IMR-90 (cell line): ENCODE results near the gene NLRP14. TPM values are rescaled to one million over a fixed set of nuclear protein-coding genes. Genes with fewer than 3 reads are reported as not detected.

Experiments
- ATAC-seq: fragments of 200-7000 bp; cut with Tn5 transposase; 2 replicates; pipeline ENCODE4 v1.9.1; 2020; ENCODE audit warnings: low read depth, mild to moderate bottlenecking, moderate library complexity
- BruUV-seq: library from RNA; stranded (reverse); fragments of 400-500 nt; replicated peaks from 2 replicates; lab custom pipeline; 2021; lab: Mats Ljungman, UMichigan
- CTCF ChIA-PET: fragments of 300-600 bp; formaldehyde crosslinking; extraction: SDS; loops from one replicate; lab custom pipeline; 2021; ENCODE audit warnings: antibody characterized with exemption; lab: Yijun Ruan, JAX
- POLR2A ChIA-PET: fragments of 300-600 bp; sonication (Branson Sonifier 250); formaldehyde crosslinking; loops from one replicate; lab custom pipeline; 2022; ENCODE audit warnings: antibody characterized with exemption; ENCODE audit not compliant: unreplicated experiment; lab: Charles Lee
- DNase-seq: peaks from one replicate; pipeline ENCODE4 v3.0.0; 2013
- H2AFZ ChIP-seq: replicated peaks from 2 replicates; pipeline ENCODE3; 2013; ENCODE audit warnings: low read length, mild to moderate bottlenecking; ENCODE audit not compliant: poor library complexity
- H2AK5ac ChIP-seq: 2 replicates; pipeline ENCODE4 v1.6.1; 2013; ENCODE audit warnings: low read depth, low read length, inconsistent platforms
- H2AK9ac ChIP-seq: replicated peaks from 2 replicates; pipeline ENCODE3; 2013; ENCODE audit warnings: mild to moderate bottlenecking, low read depth, low read length, moderate library complexity; ENCODE audit not compliant: poor library complexity
- H2BK120ac ChIP-seq: 2 replicates; pipeline ENCODE4 v1.6.1; 2013; ENCODE audit warnings: low read depth, low read length, inconsistent platforms
- H2BK15ac ChIP-seq: 3 replicates; pipeline ENCODE4 v1.6.1; 2013; ENCODE audit warnings: low read depth, low read length, inconsistent platforms
- H2BK20ac ChIP-seq: 2 replicates; pipeline ENCODE4 v1.6.1; 2013; ENCODE audit warnings: low read depth, mild to moderate bottlenecking, inconsistent platforms, low read length, moderate library complexity
- H2BK5ac ChIP-seq: 2 replicates; pipeline ENCODE4 v1.6.1; 2013; ENCODE audit warnings: mild to moderate bottlenecking, low read depth, low read length, inconsistent platforms; ENCODE audit not compliant: poor library complexity, severe bottlenecking
- H3K14ac ChIP-seq: replicated peaks from 2 replicates; pipeline ENCODE4 v1.6.1; 2013; ENCODE audit warnings: low read depth, low read length, inconsistent platforms
- H3K18ac ChIP-seq: 2 replicates; pipeline ENCODE4 v1.6.1; 2013; ENCODE audit warnings: low read depth, low read length, control low read depth
- H3K23ac ChIP-seq: 2 replicates; pipeline ENCODE4 v1.6.1; 2013; ENCODE audit warnings: low read depth, low read length, inconsistent platforms
- H3K27ac ChIP-seq: 2 replicates; pipeline ENCODE4 v1.5.1; 2013; ENCODE audit warnings: mild to moderate bottlenecking, control low read depth, low read length; ENCODE audit not compliant: insufficient read depth
- H3K27me3 ChIP-seq: 2 replicates; pipeline ENCODE4 v1.6.1; 2013; ENCODE audit warnings: low read length; ENCODE audit not compliant: control insufficient read depth, insufficient read depth
- H3K36me3 ChIP-seq: 2 replicates; pipeline ENCODE4 v1.6.1; 2013; ENCODE audit warnings: low read length, mixed read lengths; ENCODE audit not compliant: control insufficient read depth, insufficient read depth
- H3K4ac ChIP-seq: 2 replicates; pipeline ENCODE4 v1.6.1; 2013; ENCODE audit warnings: low read depth, low read length, inconsistent platforms
- H3K4me1 ChIP-seq: 2 replicates; pipeline ENCODE4 v1.6.1; 2013; ENCODE audit warnings: low read length, mixed read lengths; ENCODE audit not compliant: control insufficient read depth, insufficient read depth
- H3K4me2 ChIP-seq: 2 replicates; pipeline ENCODE4 v1.6.1; 2013; ENCODE audit warnings: low read depth, mild to moderate bottlenecking, control low read depth, low read length, moderate library complexity
- H3K4me3 ChIP-seq: 2 replicates; pipeline ENCODE4 v1.5.1; 2013; ENCODE audit warnings: low read depth, mild to moderate bottlenecking, control low read depth, low read length, moderate library complexity; ENCODE audit not compliant: insufficient read depth
- H3K56ac ChIP-seq: 2 replicates; pipeline ENCODE4 v1.6.1; 2013; ENCODE audit warnings: low read length, inconsistent platforms; ENCODE audit not compliant: insufficient read depth; ENCODE audit errors: extremely low read depth
- H3K79me1 ChIP-seq, 2 experiments: 2 replicates each; pipeline ENCODE4 v1.6.1; 2013; ENCODE audit warnings: low read length in 2 of 2, inconsistent platforms in 1 of 2, low read depth in 1 of 2
- H3K9ac ChIP-seq: 2 replicates; pipeline ENCODE4 v1.6.1; 2013; ENCODE audit warnings: low read depth, low read length, control low read depth
- H3K9me1 ChIP-seq: 2 replicates; pipeline ENCODE4 v1.6.1; 2013; ENCODE audit warnings: low read length, inconsistent platforms; ENCODE audit not compliant: insufficient read depth
- H3K9me3 ChIP-seq: 2 replicates; pipeline ENCODE4 v1.6.1; 2013; ENCODE audit warnings: low read length; ENCODE audit not compliant: control insufficient read depth, insufficient read depth
- H4K20me1 ChIP-seq: 2 replicates; pipeline ENCODE4 v1.6.1; 2013; ENCODE audit warnings: low read length, inconsistent platforms; ENCODE audit not compliant: insufficient read depth
- H4K5ac ChIP-seq: 2 replicates; pipeline ENCODE4 v1.6.1; 2013; ENCODE audit warnings: mild to moderate bottlenecking, low read depth, low read length, control low read depth
- H4K8ac ChIP-seq, 2 experiments: 2 replicates each; pipeline ENCODE4 v1.6.1; 2013; ENCODE audit warnings: low read depth in 2 of 2, low read length in 2 of 2, control low read depth in 1 of 2, inconsistent platforms in 1 of 2
- H4K91ac ChIP-seq: 2 replicates; pipeline ENCODE4 v1.6.1; 2013; ENCODE audit warnings: low read depth, low read length, inconsistent platforms; ENCODE audit not compliant: insufficient read depth
- BHLHE40 ChIP-seq: fragments of 150-350 bp; IDR thresholded peaks from 2 replicates; pipeline ENCODE4 v1.6.1; 2016; ENCODE audit warnings: mild to moderate bottlenecking, low read depth, low read length
- CEBPB ChIP-seq: IDR thresholded peaks from 2 replicates; pipeline ENCODE4 v1.6.1; 2012; ENCODE audit warnings: low read depth, low read length, improper control_type of control experiment
- CHD1 ChIP-seq: IDR thresholded peaks from 2 replicates; pipeline ENCODE4 v1.6.1; 2012; ENCODE audit warnings: low read depth, low read length, improper control_type of control experiment
- CTCF ChIP-seq: conservative IDR thresholded peaks from 2 replicates; pipeline ENCODE4 v1.5.1; 2012; ENCODE audit warnings: mild to moderate bottlenecking, low read depth, low read length, improper control_type of control experiment
- ELK1 ChIP-seq: fragments of 150-350 bp; IDR thresholded peaks from 2 replicates; pipeline ENCODE4 v1.6.1; 2016; ENCODE audit warnings: low read depth, mild to moderate bottlenecking, low read length, moderate library complexity, borderline replicate concordance
- FOS ChIP-seq: fragments of 150-350 bp; IDR thresholded peaks from 2 replicates; pipeline ENCODE4 v1.6.1; 2016; ENCODE audit warnings: low read depth, low read length
- MAFK ChIP-seq: IDR thresholded peaks from 2 replicates; pipeline ENCODE4 v1.6.1; 2012; ENCODE audit warnings: low read depth, low read length, improper control_type of control experiment
- MAZ ChIP-seq: IDR thresholded peaks from 2 replicates; pipeline ENCODE4 v1.6.1; 2012; ENCODE audit warnings: low read depth, mild to moderate bottlenecking, low read length, improper control_type of control experiment, moderate library complexity, borderline replicate concordance
- MXI1 ChIP-seq: IDR thresholded peaks from 2 replicates; pipeline ENCODE4 v1.6.1; 2012; ENCODE audit warnings: low read depth, mild to moderate bottlenecking, low read length, moderate library complexity, borderline replicate concordance
- NFE2L2 ChIP-seq: fragments of 150-350 bp; IDR thresholded peaks from 2 replicates; pipeline ENCODE4 v1.6.1; 2016; ENCODE audit warnings: low read depth, mild to moderate bottlenecking, low read length
- POLR2A ChIP-seq: IDR thresholded peaks from 2 replicates; pipeline ENCODE4 v1.6.1; 2012; ENCODE audit warnings: mild to moderate bottlenecking, low read depth, low read length
- RAD21 ChIP-seq: IDR thresholded peaks from 2 replicates; pipeline ENCODE4 v1.6.1; 2012; ENCODE audit warnings: low read length, improper control_type of control experiment
- RCOR1 ChIP-seq: IDR thresholded peaks from 2 replicates; pipeline ENCODE4 v1.6.1; 2012; ENCODE audit warnings: mild to moderate bottlenecking, low read length, improper control_type of control experiment; ENCODE audit not compliant: insufficient replicate concordance
- RFX5 ChIP-seq: IDR thresholded peaks from 2 replicates; pipeline ENCODE4 v1.8.0; 2012; ENCODE audit warnings: low read depth, mild to moderate bottlenecking, low read length, moderate library complexity
- SMC3 ChIP-seq: fragments of 150-350 bp; IDR thresholded peaks from 2 replicates; pipeline ENCODE4 v1.6.1; 2016; ENCODE audit warnings: low read depth, mild to moderate bottlenecking, antibody characterized with exemption, low read length, moderate library complexity
- USF2 ChIP-seq: fragments of 150-350 bp; IDR thresholded peaks from 2 replicates; pipeline ENCODE4 v1.6.1; 2017; ENCODE audit warnings: mild to moderate bottlenecking, antibody characterized with exemption, low read length, low read depth
- WGBS, 2 experiments: methylation state at CpG; one replicate each; pipeline versions ENCODE4 v1.1.5 to v1.1.7; 2013; ENCODE audit warnings: missing lambda C conversion rate in 2 of 2; ENCODE audit not compliant: insufficient read length in 1 of 2; ENCODE audit errors: extremely low coverage in 2 of 2; 5-methylcytosine and 5-hydroxymethylcytosine counted together
- dilution Hi-C: fragments of 300-500 bp; cut with HindIII; formaldehyde crosslinking; loops from one replicate; pipeline ENCODE4 v1.14.3; 2018; ENCODE audit warnings: low sequenced_read_pairs; ENCODE audit not compliant: unreplicated experiment
- in situ Hi-C: fragments of 300-500 bp; cut with MboI; formaldehyde crosslinking; loops from 3 replicates; pipeline ENCODE4 v1.14.3; 2019; ENCODE audit warnings: low sequenced_read_pairs, inconsistent platforms, mixed read lengths
- intact Hi-C: fragments of 100-400 bp; cut with micrococcal nuclease; formaldehyde crosslinking; loops from 2 replicates; pipeline ENCODE4 v1.10.0; 2022
- polyA plus RNA-seq, 3 experiments: library from polyadenylated mRNA; depleted of rRNA; stranded (reverse); fragments of >200 nt; gene quantifications; 2 replicates each; pipeline ENCODE4 v1.2.3, GENCODE V29; 2012; ENCODE audit warnings: low replicate concordance in 1 of 3
- total RNA-seq: library from RNA; depleted of rRNA; stranded (reverse); fragments of >200 nt; gene quantifications from 2 replicates; pipeline ENCODE4 v1.2.3, GENCODE V29; 2012

The NLRP14 gene
- total and polyA plus RNA-seq, 2 of the 4 experiments (the other 2 are of a cell fraction): under 0.01 TPM; not detected in 1

- Histone ChIP-seq H2AK5ac (no peak overlapping the region), H4K8ac (no peak overlapping the region), H3K9me1 (peaks cover 7% of the 10 kb centered on the region; the same call in 1 of the 2 replicates), H3K56ac (no peak overlapping the region), H3K36me3 (no peaks in the 10 kb centered on the region), H3K27ac (no peak overlapping the region), H4K91ac (no peak overlapping the region), H3K4ac (no peak overlapping the region), H2BK120ac (no peak overlapping the region), H3K79me1 (peaks cover 3 to 12% of the 10 kb centered on the region in 2 experiments; a peak in 1 of 4 replicates), H3K14ac (no peak overlapping the region), H3K4me2 (no peak overlapping the region), H2BK5ac (no peak overlapping the region), H3K18ac (no peak overlapping the region), H2BK20ac (no peak overlapping the region), H3K4me3 (no peak overlapping the region), H2AFZ (no peak overlapping the region), H3K9me3 (no peaks in the 10 kb centered on the region), H3K27me3 (no peaks in the 10 kb centered on the region), H3K9ac (no peak overlapping the region), H2AK9ac (no peak overlapping the region), H3K23ac (no peak overlapping the region), H4K20me1 (no peaks in the 10 kb centered on the region), H3K4me1 (peaks cover 1% of the 10 kb centered on the region; the same call in 1 of the 2 replicates), H2BK15ac (no peak overlapping the region), H4K5ac (no peak overlapping the region)
- no TSS peak for BruUV-seq
- WGBS, 2 experiments: no CpG with 5 or more reads among the region's 5 CpGs
- ChIA-PET POLR2A (no interaction called here), CTCF (no interaction called here)
- DNase-seq: no peak
- no peak for TF ChIP-seq SMC3
- TF ChIP-seq POLR2A: no peak
- TF ChIP-seq USF2: no peak
- no peak for TF ChIP-seq MAFK
- no peak for TF ChIP-seq RCOR1
- TF ChIP-seq MXI1: no peak
- no peak for TF ChIP-seq CHD1
- TF ChIP-seq NFE2L2: no peak
- TF ChIP-seq FOS: no peak
- no peak for TF ChIP-seq BHLHE40
- TF ChIP-seq RFX5: no peak
- TF ChIP-seq CTCF: no peak
- no peak for TF ChIP-seq ELK1
- no peak for TF ChIP-seq CEBPB
- no peak for TF ChIP-seq MAZ
- no peak for TF ChIP-seq RAD21
- intact Hi-C loops (loop anchor here (2.0 to 5.0 kb wide), 3 partner anchors 29 to 209 kb away; partner anchors contain the start of gene ZNF215), dilution Hi-C loops (no loop called here), in situ Hi-C loops (no loop called here)
- no peak for ATAC-seq
Measured at GRCh38 chr11:7021318-7021717, 1.0 kb downstream of the NLRP14 start.
